Liver (tissue), 3 donors: ENCODE results near the gene BFSP2.
"Not testable (repeated sequence)": the region's sequence is repeated elsewhere in the genome, so short reads cannot be mapped to it uniquely, and the experiment has no call there.

ENCODE experiments used
- EGR1 ChIP-seq, 2 donors: IDR thresholded peaks; 2 replicates each; pipeline ENCODE4 v1.6.1; 2016 to 2018; ENCODE audit warnings: antibody characterized with exemption in 2 of 2, low read depth in 2 of 2
- FOXA1 ChIP-seq: IDR thresholded peaks from 2 replicates; pipeline ENCODE4 v1.6.1; 2016; ENCODE audit warnings: antibody characterized with exemption
- HNF4A ChIP-seq, 2 donors: conservative IDR thresholded peaks; 2 replicates each; pipeline ENCODE4 v1.6.1; 2016; ENCODE audit warnings: antibody characterized with exemption in 2 of 2, mild to moderate bottlenecking in 2 of 2
- JUND ChIP-seq, 2 donors: IDR thresholded peaks; 2 replicates each; pipeline ENCODE4 v1.6.1; 2016; ENCODE audit warnings: antibody characterized with exemption in 2 of 2
- RXRA ChIP-seq, 2 donors: IDR thresholded peaks; 2 replicates each; pipeline ENCODE4 v1.6.1; 2017 to 2018; ENCODE audit warnings: antibody characterized with exemption in 2 of 2, mild to moderate bottlenecking in 1 of 2
- SP1 ChIP-seq: IDR thresholded peaks from 2 replicates; pipeline ENCODE4 v1.6.1; 2018; ENCODE audit warnings: antibody characterized with exemption, mild to moderate bottlenecking
- TAF1 ChIP-seq: conservative IDR thresholded peaks from 2 replicates; pipeline ENCODE4 v1.6.1; 2016; ENCODE audit warnings: antibody characterized with exemption, mild to moderate bottlenecking
- YY1 ChIP-seq: IDR thresholded peaks from 2 replicates; pipeline ENCODE4 v1.6.1; 2016; ENCODE audit warnings: antibody characterized with exemption, mild to moderate bottlenecking
- TF ChIP-seq, protein P1 (sequence below): IDR thresholded peaks from 2 replicates; pipeline ENCODE4 v1.6.1; 2016; ENCODE audit warnings: antibody characterized with exemption
- TF ChIP-seq, protein P2 (sequence below): fragments of 150-350 bp; IDR thresholded peaks from 2 replicates; pipeline ENCODE4 v1.5.1; 2017; ENCODE audit warnings: improper control_type of control experiment, low read depth, low read length; ENCODE audit not compliant: missing input control
- TF ChIP-seq, protein P3 (sequence below): IDR thresholded peaks from 2 replicates; pipeline ENCODE4 v1.6.1; 2016; ENCODE audit warnings: antibody characterized with exemption
- donor health status: healthy.
- donor health status: healthy.

DNA sequence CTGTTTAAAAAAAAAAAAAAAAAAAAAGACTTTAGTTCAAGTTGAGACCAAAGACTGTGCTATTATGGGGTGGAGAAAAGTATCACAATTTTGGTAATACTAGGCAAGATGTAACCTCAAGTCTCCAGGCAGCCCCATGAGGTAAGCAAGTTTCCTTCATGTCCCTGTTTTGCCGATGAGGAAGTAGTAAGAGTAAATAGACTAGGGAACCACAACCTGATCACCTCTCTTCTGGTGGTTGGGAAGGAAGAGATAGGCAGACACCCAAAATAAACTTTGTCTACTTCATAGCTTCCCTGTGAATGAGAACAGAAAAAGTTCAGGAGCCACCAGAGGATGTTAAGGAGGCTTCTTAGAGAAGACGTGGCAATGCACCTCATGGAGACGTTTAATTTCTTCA is 123.9 kb downstream of the BFSP2 start:
- TF ChIP-seq JUND (IDR thresholded peaks at IDR 0.05): peak in 1 of 2 donors; percentile 14
- not testable (repeated sequence) for TF ChIP-seq TAF1; FOXA1; YY1; SP1; RXRA (IDR thresholded peaks at IDR 0.05)
- TF ChIP-seq, protein P1, sequence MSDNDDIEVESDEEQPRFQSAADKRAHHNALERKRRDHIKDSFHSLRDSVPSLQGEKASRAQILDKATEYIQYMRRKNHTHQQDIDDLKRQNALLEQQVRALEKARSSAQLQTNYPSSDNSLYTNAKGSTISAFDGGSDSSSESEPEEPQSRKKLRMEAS: not testable (repeated sequence)
- TF ChIP-seq, protein P2, sequence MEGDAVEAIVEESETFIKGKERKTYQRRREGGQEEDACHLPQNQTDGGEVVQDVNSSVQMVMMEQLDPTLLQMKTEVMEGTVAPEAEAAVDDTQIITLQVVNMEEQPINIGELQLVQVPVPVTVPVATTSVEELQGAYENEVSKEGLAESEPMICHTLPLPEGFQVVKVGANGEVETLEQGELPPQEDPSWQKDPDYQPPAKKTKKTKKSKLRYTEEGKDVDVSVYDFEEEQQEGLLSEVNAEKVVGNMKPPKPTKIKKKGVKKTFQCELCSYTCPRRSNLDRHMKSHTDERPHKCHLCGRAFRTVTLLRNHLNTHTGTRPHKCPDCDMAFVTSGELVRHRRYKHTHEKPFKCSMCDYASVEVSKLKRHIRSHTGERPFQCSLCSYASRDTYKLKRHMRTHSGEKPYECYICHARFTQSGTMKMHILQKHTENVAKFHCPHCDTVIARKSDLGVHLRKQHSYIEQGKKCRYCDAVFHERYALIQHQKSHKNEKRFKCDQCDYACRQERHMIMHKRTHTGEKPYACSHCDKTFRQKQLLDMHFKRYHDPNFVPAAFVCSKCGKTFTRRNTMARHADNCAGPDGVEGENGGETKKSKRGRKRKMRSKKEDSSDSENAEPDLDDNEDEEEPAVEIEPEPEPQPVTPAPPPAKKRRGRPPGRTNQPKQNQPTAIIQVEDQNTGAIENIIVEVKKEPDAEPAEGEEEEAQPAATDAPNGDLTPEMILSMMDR: not testable (repeated sequence)
- TF ChIP-seq HNF4A (conservative IDR thresholded peaks at IDR 0.05): peak in 1 of 2 donors; percentile 22
- TF ChIP-seq, protein P3, sequence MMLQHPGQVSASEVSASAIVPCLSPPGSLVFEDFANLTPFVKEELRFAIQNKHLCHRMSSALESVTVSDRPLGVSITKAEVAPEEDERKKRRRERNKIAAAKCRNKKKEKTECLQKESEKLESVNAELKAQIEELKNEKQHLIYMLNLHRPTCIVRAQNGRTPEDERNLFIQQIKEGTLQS: not testable (repeated sequence)
- peak in 1 of 2 donors; percentile 15 for TF ChIP-seq EGR1 (IDR thresholded peaks at IDR 0.05; ENCODE audit: low read depth in 2 of 2)
